Measurements from ENCODE around the gene OR2H2.

OR2H2 gene

GRCh38 chr6:29591677-29592076 lies 6.8 kb downstream of the OR2H2 start:
- no peak for DNase-seq (ENCODE audit: low spot score)

DNA sequence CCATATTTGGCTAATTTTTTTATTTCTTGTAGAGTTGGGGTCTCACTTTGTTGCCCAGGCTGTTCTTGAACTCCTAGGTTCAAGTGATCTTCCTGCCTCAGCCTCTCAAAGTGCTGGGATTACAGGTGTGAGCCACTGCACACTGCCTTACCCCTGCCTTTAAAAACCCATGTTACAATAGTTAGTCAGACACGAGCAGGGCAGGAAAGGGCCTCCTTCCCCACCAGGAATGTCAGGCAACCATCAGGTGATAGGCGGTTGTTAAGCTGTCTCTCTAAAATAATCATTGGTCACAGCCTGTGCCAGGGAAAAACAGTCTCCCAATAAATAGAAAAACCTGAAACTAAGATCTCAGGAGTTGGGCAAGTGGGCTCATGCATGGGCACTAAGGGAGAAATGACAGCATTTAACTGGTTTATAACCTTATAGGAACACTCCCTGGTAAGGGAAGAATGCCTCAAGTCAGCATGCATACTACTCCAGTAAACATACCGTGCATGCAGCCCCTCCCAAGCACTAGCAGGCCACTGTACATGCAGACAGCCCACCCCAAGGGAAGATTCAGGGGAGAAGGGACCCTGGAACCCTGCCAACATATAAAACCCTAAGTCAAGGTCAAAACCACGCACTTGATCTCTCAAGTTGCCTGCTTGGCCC lies 8.4 kb downstream of the OR2H2 start:
- DNase-seq (ENCODE audit: low spot score), result no peak

DNA sequence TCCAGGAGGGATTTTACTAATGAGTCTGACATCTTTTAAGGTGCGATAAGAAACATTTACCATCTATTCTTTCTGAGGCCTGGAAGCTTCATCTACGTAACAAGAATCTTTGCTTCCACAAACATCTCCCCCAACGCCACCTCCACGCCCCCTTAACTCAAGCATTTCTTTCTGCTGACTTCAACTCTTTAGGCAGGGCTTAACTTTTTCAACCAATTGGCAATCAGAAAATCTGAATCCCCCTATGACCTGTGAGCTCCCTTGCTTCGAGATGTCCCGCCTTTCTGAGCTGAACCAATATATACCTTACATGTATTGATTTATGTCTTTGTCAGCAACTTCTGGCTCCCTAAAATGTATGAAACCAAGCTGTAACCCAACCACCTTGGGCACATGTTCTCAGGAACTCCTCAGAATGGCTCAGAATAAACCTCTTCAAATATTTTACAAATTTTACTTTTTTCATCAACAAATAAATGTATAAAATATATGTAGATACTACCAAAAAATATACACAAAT lies 11.5 kb downstream of the OR2H2 start:
- DNase-seq (ENCODE audit: low spot score), result no peak

- DNase-seq (ENCODE audit: low spot score), result no peak
Observed at GRCh38 chr6:29597184-29597583, 12.3 kb downstream of the OR2H2 start.

DNA sequence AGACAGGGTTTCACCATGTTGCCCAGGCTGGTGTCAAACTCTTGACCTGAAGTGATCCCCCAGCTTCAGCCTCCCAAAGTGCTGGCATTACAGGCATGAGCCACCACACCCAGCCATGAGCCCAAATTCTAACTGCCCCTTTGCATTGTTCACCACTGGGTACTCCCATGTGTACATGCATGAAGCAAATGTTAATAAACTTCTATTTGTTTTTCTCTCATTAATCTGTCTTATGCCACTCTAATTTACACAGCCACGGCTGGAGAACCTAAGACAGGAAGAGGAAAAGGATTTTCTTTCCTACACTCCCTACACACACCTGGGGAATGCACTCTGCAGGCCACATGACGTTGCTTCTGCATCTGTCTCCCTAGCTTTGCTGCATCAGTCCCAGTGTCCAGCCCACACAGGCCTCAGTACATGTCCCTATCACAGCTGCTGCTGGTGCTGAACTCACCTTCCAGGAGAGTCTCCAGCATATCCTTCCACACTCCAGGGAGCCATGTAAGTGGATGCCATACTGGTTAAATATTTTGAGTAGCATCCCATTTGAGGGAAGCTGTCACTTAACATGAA lies 13.3 kb downstream of the OR2H2 start:
- no peak for DNase-seq (ENCODE audit: low spot score)

DNA sequence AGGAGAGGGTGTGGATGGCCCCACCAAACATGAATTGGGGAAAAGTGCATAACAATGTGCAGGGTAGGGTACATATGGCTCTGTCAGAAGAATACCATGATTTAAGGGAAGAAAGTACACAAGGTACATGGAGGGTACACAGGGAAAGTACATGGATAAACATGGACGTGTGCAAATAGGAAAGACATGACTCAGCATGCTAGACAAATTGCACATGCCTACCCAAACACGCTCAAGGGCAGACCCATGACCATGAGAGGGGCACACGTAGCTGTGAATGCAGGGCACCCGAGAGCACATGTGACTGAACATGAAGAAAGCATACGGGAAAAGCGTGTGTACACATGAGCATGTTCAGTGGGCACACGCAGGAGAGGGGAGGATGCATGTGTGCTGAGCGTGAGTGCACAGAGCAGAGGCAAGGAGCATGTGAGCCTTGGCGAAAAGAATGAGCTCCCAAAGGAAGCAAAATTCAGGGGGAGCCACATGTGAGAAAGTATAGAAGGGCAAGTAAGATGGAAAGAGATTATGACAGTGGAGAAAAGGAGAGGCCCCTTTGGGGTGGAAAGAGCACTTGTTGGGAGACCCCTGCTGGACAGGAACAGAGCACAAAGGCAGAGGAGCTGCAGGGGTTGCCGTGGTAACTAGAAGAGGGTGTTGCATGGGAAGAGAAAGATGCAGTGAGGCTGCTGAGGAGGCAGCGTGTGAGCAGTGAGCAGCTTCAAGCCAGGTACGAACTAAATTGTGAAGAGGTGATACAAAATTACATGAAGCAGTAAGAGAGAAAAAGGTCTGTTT lies 17.8 kb downstream of the OR2H2 start:
- DNase-seq (ENCODE audit: low spot score), result no peak

GRCh38 chr6:29603456-29603855 lies 18.5 kb downstream of the OR2H2 start:
- DNase-seq (ENCODE audit: low spot score), result no peak

DNA sequence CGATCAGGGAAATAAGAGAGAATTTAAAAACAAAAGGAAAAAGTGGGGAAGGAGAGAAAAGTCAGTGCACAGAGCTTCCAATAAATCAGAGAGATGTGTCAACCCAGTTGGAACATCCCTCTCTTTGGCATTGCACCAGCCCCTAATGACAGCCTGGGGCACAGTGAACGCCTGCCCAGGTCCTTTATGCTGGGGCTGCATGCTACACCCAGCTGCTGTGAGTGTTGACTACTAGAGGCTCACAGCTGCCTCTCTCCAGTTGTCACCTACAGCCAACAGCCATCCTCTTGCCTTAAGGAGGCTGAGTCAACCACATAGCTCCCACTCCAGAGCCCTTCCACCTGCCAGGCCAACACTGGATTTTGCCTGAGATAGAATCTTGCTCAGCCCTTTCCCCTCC lies 19.0 kb downstream of the OR2H2 start:
- DNase-seq (ENCODE audit: low spot score), result no peak

DNA sequence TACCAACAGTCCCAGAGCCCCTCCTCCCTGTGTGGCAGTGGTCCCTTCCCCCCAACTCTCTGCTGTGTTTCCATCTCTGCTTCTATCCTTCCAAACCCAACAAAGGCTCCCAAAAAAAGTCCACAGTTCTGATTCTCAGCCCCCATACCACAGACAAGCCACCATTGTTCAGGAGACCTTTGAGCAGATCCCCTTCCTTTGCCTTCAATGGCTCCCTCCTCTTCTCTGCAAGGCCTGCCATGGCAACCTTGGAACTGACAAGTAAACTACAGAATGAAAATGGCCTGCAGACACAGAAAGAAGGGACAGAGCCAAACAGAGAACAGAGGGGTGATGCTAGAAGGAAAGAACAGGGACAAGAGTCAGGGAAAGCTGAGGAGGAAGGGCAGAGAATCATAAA lies 23.2 kb downstream of the OR2H2 start:
- no peak for DNase-seq (ENCODE audit: low spot score)

- no peak for DNase-seq (ENCODE audit: low spot score)
Observed at GRCh38 chr6:29610540-29610939, 25.6 kb downstream of the OR2H2 start.

GRCh38 chr6:29611426-29611825 lies 26.5 kb downstream of the OR2H2 start:
- DNase-seq (ENCODE audit: low spot score), result no peak

GRCh38 chr6:29617782-29618554 lies 33.0 kb downstream of the OR2H2 start:
- no peak for DNase-seq (ENCODE audit: low spot score)

GRCh38 chr6:29619578-29620160 lies 34.7 kb downstream of the OR2H2 start:
- no peak for DNase-seq (ENCODE audit: low spot score)

DNA sequence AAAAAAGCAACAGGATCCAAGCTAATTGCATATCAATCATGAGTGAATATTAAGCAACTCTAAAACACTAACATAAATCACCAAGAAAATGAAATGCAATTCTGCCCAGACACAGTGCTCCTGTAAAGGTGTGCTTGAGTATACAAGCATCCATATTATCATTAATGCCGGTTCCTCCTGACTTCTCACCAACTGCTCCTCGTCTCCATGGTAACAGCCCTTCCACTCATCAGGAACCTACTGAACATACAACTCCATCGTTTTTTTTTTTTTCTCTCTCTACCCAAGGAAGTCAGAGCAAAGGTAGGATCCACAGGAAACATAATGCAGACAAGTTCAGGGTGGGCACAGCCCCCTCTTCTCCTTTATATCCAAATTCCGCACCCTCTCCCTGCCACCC lies 35.7 kb downstream of the OR2H2 start:
- DNase-seq (ENCODE audit: low spot score), result no peak

DNA sequence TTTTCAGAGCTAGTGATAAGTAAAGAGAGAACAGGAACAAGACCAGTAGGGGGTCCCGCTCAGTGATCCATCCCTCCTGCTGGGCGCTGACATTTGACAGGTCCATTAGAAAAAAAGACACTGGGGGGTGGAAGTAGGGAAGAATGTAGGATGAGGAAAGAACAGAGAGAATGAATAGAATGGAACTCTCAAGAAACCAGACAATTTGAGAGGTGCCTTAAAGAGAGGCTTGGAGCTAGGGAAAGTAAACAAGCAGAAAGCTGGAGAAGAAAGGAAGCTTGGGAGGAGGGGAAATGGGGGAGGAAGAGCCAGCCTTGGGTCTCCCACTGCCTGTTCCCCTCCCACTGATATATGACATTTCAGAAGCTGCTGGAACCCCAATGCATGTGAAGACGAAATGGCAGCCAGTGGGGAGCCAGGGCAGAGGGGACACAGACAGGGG lies 39.6 kb downstream of the OR2H2 start:
- no peak for DNase-seq (ENCODE audit: low spot score)

DNA sequence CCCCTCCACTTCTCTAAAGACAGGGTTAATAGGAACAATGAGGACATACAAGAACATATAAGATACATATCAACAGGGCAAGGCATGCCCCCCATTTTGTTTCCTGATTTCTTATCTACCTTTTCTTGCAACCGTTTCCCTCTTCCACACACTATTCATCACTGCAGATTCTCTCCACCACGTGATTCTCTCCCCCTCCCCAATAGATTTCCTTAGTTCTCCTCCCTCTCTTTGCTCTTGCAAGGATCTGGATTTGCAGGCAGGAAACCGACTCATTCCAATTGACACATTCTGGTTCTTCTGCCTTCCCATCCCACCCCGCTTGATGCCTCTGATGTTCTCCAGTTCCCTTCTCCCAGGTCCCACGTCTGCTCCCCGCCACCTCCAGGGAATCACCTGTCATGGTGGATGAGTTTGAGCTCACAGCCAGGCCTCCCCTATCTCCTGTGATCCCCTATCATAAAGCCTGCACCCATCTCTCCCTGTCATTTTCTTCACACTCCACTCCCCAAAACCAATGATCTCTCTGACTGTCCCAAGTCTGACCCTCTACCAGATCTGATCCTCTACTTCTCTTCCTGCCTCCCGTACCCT lies 40.5 kb downstream of the OR2H2 start:
- DNase-seq (ENCODE audit: low spot score), result no peak

DNA sequence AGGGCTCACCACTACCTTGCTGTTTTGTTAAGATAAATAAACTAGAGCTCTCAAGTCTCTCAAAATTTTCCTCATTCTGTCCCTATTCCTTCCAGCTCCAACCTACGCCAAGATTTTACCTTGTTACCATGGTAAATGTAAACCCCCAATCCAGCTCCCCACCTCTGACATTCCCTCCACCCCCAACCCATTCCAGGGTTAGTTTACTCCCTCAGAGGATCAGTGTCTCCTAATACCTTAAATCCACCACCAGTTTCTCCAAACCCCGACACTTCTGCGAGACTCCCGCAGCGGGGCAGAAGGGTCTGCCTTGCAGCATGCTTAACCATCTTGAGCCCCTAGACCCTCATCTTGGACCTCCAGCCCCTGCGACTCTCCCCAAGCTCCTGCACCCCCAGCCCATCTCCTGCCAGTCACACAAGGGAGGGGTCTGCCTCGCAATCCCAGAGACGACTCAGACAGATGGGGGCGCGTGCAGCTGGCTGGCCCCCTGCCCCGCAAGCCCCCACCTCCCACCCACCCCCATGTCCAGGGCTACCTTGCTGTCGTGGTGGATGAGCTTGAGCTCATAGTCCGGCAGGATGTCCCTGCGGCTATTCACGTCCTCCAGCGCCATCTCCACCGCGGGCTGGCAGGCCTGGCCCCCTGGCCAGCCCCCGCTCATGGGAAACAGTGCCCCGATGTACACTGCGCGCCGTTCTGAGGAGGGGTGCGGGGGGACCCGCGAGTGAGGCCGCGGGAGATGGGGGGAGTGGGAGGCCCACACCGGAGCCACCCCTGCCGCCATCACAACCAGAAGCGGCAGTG lies 42.2 kb downstream of the OR2H2 start:
- DNase-seq (ENCODE audit: low spot score), result no peak

DNA sequence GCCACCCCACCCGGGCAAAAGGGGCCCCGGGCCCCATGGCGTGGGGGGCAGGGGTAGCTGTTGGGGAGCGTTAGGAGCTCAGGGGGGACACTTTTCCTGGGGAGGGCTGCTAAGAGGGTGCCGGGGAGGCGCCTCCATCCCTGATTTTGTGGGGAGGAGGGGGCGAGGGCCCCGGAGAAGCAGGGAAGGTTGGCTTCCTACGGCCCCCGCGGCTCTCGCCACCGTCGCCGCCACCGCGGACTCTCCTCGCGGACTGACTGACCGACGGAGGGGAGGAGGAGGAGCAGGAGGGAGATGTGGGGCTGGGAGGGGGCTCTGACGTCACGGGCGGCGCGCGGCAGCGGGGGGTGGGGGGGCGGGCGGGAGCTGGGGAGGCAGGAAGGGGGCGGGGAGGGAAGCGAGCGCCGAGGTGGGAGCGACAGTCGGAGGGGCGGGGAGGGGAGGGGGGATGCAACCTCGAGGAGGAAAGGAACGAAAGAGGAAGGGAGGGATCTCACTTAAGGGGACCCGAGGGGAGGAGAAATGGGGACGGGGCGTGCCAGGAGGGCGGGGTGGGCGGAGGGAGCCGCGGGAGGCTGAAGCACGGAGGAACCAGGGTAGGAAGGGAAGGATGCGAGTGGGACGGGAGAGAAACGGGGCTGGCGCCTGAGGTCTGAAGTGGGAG lies 43.0 kb downstream of the OR2H2 start:
- peak; percentile 66 for DNase-seq (ENCODE audit: low spot score)

GRCh38 chr6:29628419-29629281 lies 43.7 kb downstream of the OR2H2 start:
- peak; percentile 69 for DNase-seq (ENCODE audit: low spot score)
